Measurements from ENCODE around the gene BASP1. TPM values are rescaled to one million over a fixed set of nuclear protein-coding genes. Genes with fewer than 3 reads are reported as not detected.

Gene BASP1
- total RNA-seq, 2 donors from 2014 or later = 60.3 to 63.0 TPM

DNA sequence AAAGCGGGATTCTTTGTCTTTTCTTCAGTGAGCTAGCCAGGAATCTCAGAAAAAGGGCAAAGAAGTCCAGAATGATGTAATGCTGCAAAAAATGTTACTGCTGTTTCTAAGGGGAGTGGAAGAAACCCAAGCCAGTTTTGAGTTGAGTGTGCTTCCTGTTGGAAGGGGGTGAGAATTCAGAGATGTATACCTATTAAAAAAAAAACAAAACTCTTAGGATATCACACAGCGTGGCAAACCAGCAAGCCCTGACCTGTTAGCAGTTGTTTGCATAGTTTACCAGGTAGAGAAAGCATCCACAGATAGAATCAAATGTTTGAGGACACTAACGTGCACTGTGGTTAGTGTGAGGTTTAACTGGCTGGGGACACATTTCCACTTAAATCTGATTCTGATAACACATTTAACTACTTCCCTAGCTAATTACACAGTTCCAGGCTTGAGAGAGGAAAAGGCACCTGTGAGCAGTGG, 11.4 kb downstream of the BASP1 start:
- Mint-ChIP-seq H3K27me3 (ENCODE audit: insufficient read depth) (no peaks in the 10 kb centered on the region), H3K27ac (no peak overlapping the region), H3K4me1 (peaks cover 18% of the 10 kb centered on the region), H3K9me3 (no peaks in the 10 kb centered on the region), H3K4me3 (no peak overlapping the region), H3K36me3 (ENCODE audit: low read depth) (peaks cover 34% of the 10 kb centered on the region)
- Histone ChIP-seq H3K27me3 (ENCODE audit: control insufficient read depth, insufficient read depth, low read length, poor library complexity, severe bottlenecking) (no peaks in the 10 kb centered on the region), H3K27ac (ENCODE audit: low read depth, low read length) (no peak overlapping the region), H3K9me3 (ENCODE audit: control insufficient read depth, low read length) (no peaks in the 10 kb centered on the region), H3K4me3 (ENCODE audit: low read length) (no peak overlapping the region), H3K4me1 (ENCODE audit: control insufficient read depth, insufficient read depth, low read length) (peaks cover 2% of the 10 kb centered on the region), H3K36me3 (ENCODE audit: control insufficient read depth, insufficient read depth, low read length) (peaks cover 39% of the 10 kb centered on the region), H3K9ac (ENCODE audit: extremely low read depth, low read length, poor library complexity, severe bottlenecking) (no peak overlapping the region)
- WGBS, 2 experiments (ENCODE audit: insufficient coverage in 1 of 2, insufficient read length in 1 of 2) = 56 to 80% methylated on average over 2 to 3 of the region's 3 CpGs
- no peak for DNase-seq
- TF ChIP-seq, protein P1, sequence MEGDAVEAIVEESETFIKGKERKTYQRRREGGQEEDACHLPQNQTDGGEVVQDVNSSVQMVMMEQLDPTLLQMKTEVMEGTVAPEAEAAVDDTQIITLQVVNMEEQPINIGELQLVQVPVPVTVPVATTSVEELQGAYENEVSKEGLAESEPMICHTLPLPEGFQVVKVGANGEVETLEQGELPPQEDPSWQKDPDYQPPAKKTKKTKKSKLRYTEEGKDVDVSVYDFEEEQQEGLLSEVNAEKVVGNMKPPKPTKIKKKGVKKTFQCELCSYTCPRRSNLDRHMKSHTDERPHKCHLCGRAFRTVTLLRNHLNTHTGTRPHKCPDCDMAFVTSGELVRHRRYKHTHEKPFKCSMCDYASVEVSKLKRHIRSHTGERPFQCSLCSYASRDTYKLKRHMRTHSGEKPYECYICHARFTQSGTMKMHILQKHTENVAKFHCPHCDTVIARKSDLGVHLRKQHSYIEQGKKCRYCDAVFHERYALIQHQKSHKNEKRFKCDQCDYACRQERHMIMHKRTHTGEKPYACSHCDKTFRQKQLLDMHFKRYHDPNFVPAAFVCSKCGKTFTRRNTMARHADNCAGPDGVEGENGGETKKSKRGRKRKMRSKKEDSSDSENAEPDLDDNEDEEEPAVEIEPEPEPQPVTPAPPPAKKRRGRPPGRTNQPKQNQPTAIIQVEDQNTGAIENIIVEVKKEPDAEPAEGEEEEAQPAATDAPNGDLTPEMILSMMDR (conservative IDR thresholded peaks at IDR 0.05) = no peak

DNA sequence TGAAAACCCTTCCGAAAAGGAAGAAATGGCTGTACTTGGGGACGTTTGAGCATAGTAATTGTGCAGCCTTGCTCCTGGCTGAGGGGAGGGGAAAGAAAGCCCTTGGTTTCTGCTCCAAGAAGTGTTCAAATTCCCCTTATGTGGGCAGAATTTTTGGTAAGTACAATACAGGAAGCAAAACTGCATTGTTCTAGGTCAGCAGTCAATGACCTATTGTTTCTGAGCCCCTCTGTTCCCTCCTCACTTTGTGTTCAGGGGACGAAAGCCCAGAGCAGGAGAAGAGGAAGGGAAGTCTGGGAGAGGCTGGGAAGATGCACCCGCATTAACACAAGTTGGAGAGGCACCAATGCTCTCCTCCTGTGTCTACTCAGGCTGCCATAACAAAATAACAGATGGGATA, 11.9 kb downstream of the BASP1 start:
- H3K4me1 Mint-ChIP-seq = peaks cover 14% of the 10 kb centered on the region

DNA sequence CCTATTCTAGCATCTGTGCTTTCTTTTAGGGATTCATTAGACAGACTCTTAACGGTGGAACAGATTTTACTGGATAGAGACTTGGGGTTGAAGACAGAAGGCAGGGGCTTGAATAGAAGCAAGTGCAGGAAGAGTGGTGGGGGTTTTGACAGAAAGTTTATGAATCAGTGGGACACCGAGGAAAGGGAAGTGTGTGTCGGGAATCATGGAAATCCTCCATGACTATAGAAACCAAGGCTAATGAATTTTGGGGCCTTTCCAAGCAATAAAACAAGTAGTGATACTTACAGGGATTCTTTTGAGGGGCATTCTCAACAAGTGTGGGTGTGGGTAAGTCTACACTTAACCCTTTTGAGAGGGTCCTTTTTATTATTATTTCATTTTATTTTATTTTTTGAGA, 12.8 kb downstream of the BASP1 start:
- Mint-ChIP-seq H3K27ac (no peak overlapping the region), H3K27me3 (ENCODE audit: insufficient read depth) (no peaks in the 10 kb centered on the region), H3K36me3 (ENCODE audit: low read depth) (peaks cover 42% of the 10 kb centered on the region), H3K4me1 (peaks cover 17% of the 10 kb centered on the region), H3K4me3 (no peak overlapping the region), H3K9me3 (no peaks in the 10 kb centered on the region)
- Histone ChIP-seq H3K9ac (ENCODE audit: extremely low read depth, low read length, poor library complexity, severe bottlenecking) (no peak overlapping the region), H3K4me3 (ENCODE audit: low read length) (no peak overlapping the region), H3K27ac (ENCODE audit: low read depth, low read length) (no peak overlapping the region), H3K27me3 (ENCODE audit: control insufficient read depth, insufficient read depth, low read length, poor library complexity, severe bottlenecking) (no peaks in the 10 kb centered on the region), H3K36me3 (ENCODE audit: control insufficient read depth, insufficient read depth, low read length) (peaks cover 50% of the 10 kb centered on the region), H3K9me3 (ENCODE audit: control insufficient read depth, low read length) (no peaks in the 10 kb centered on the region), H3K4me1 (ENCODE audit: control insufficient read depth, insufficient read depth, low read length) (no peaks in the 10 kb centered on the region)
- TF ChIP-seq, protein P1 (conservative IDR thresholded peaks at IDR 0.05) = no peak
- WGBS, 2 experiments (ENCODE audit: insufficient coverage in 1 of 2, insufficient read length in 1 of 2) = 98 to 100% methylated on average over 2 to 3 of the region's 3 CpGs
- DNase-seq = no peak

More for the DNA sequence above, 11.9 kb downstream of the BASP1 start:
- H3K9me3 Mint-ChIP-seq = no peaks in the 10 kb centered on the region
- Histone ChIP-seq H3K4me3 (ENCODE audit: low read length) (no peak overlapping the region), H3K9me3 (ENCODE audit: control insufficient read depth, low read length) (no peaks in the 10 kb centered on the region), H3K27ac (ENCODE audit: low read depth, low read length) (no peak overlapping the region), H3K36me3 (ENCODE audit: control insufficient read depth, insufficient read depth, low read length) (peaks cover 43% of the 10 kb centered on the region), H3K4me1 (ENCODE audit: control insufficient read depth, insufficient read depth, low read length) (no peaks in the 10 kb centered on the region), H3K9ac (ENCODE audit: extremely low read depth, low read length, poor library complexity, severe bottlenecking) (no peak overlapping the region), H3K27me3 (ENCODE audit: control insufficient read depth, insufficient read depth, low read length, poor library complexity, severe bottlenecking) (no peaks in the 10 kb centered on the region)
- WGBS, 2 experiments (ENCODE audit: insufficient coverage in 1 of 2, insufficient read length in 1 of 2) = 79 to 91% methylated on average over 3 to 4 of the region's 4 CpGs
- no peak for DNase-seq
- no peak overlapping the region for H3K4me3 Mint-ChIP-seq
- peaks cover 34% of the 10 kb centered on the region for H3K36me3 Mint-ChIP-seq (ENCODE audit: low read depth)
- H3K27ac Mint-ChIP-seq = no peak overlapping the region
- TF ChIP-seq, protein P1 (conservative IDR thresholded peaks at IDR 0.05) = no peak
- no peaks in the 10 kb centered on the region for H3K27me3 Mint-ChIP-seq (ENCODE audit: insufficient read depth)
